MM.1S (cell line): ENCODE data around the gene AHRR.

Experiments
- DNase-seq: peaks from one replicate; pipeline ENCODE4 v3.0.0-alpha.2; 2015
- H2AFZ ChIP-seq: fragments of 300-600 bp; sonication (generic); 2 replicates; pipeline ENCODE4 v1.6.0; 2016; ENCODE audit warnings: antibody characterized with exemption, low read length
- H3F3A ChIP-seq: fragments of 300-600 bp; sonication (generic); 2 replicates; pipeline ENCODE4 v1.6.1; 2016; ENCODE audit warnings: mild to moderate bottlenecking, antibody characterized with exemption, low read length, moderate library complexity, mixed read lengths; ENCODE audit not compliant: insufficient read depth
- H3K27ac ChIP-seq: fragments of 300-600 bp; sonication (generic); 2 replicates; pipeline ENCODE4 v1.5.1; 2016; ENCODE audit warnings: mild to moderate bottlenecking, low read length
- H3K27me3 ChIP-seq: fragments of 300-600 bp; sonication (generic); replicated peaks from 2 replicates; pipeline ENCODE4 v1.6.0; 2016; ENCODE audit warnings: low read length; ENCODE audit not compliant: insufficient read depth
- H3K36me3 ChIP-seq: fragments of 300-600 bp; sonication (generic); replicated peaks from 2 replicates; pipeline ENCODE4 v1.6.1; 2016; ENCODE audit warnings: mild to moderate bottlenecking, low read length, mixed read lengths; ENCODE audit not compliant: insufficient read depth
- H3K4me1 ChIP-seq: fragments of 300-600 bp; sonication (generic); 2 replicates; pipeline ENCODE4 v1.6.1; 2016; ENCODE audit warnings: low read length, mixed read lengths
- H3K4me2 ChIP-seq: fragments of 300-600 bp; sonication (generic); 2 replicates; pipeline ENCODE4 v1.6.0; 2016; ENCODE audit warnings: low read depth, low read length
- H3K4me3 ChIP-seq: fragments of 300-600 bp; sonication (generic); 2 replicates; pipeline ENCODE4 v1.5.1; 2016; ENCODE audit warnings: low read length, mixed read lengths
- H3K79me2 ChIP-seq: fragments of 300-600 bp; sonication (generic); 2 replicates; pipeline ENCODE4 v1.6.1; 2016; ENCODE audit warnings: mixed run types, low read length, mixed read lengths
- H3K9ac ChIP-seq: fragments of 300-600 bp; sonication (generic); 2 replicates; pipeline ENCODE4 v1.6.1; 2016; ENCODE audit warnings: low read length, mixed read lengths
- H3K9me2 ChIP-seq: fragments of 300-600 bp; sonication (generic); replicated peaks from 2 replicates; pipeline ENCODE4 v1.6.1; 2016; ENCODE audit warnings: mild to moderate bottlenecking, low read length, mixed read lengths; ENCODE audit not compliant: insufficient read depth
- H3K9me3 ChIP-seq: fragments of 300-600 bp; sonication (generic); replicated peaks from 2 replicates; pipeline ENCODE4 v1.6.1; 2016; ENCODE audit warnings: mild to moderate bottlenecking, low read length, mixed read lengths; ENCODE audit not compliant: insufficient read depth
- H4K20me1 ChIP-seq: fragments of 300-600 bp; sonication (generic); 2 replicates; pipeline ENCODE4 v1.6.1; 2016; ENCODE audit warnings: mild to moderate bottlenecking, low read length, moderate library complexity, mixed read lengths; ENCODE audit not compliant: insufficient read depth
- EZH2 ChIP-seq: fragments of 300-600 bp; sonication (generic); optimal IDR thresholded peaks from 2 replicates; pipeline ENCODE3; 2017; ENCODE audit warnings: low read depth, mild to moderate bottlenecking, antibody characterized with exemption, low read length, mixed read lengths
- EZH2phosphoT487 ChIP-seq: fragments of 300-600 bp; sonication (generic); IDR thresholded peaks from 2 replicates; pipeline ENCODE4 v1.6.1; 2018; ENCODE audit warnings: antibody characterized with exemption, low read length
- TF ChIP-seq, protein P1 (sequence below): fragments of 300-600 bp; sonication (generic); IDR thresholded peaks from 2 replicates; pipeline ENCODE4 v1.5.1; 2016; ENCODE audit warnings: antibody characterized with exemption, low read length, mixed read lengths

Gene AHRR

DNA sequence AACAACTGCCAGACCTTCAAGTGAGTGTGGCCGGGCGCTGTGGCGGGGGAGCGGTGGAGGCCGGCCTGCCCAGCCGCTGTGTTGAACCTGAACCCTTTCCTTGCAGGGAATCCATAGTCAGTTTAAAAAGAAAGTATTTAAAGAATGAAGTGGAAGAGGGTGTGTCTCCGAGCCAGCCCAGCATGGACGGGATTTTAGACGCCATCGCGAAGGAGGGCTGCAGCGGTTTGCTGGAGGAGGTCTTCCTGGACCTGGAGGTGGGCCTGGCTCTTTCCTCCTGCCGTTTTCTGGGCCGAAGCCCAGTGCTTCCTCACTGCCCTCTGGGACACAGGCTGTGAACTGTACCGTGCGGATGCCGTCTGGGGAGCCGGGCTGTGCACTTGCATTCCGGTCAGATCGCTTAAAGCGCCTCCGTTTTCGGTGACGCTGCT, 140.6 kb downstream of the AHRR start:
- Histone ChIP-seq H4K20me1 (no peaks in the 10 kb centered on the region), H3K36me3 (0 out of 2 replicates have a peak, but pooled peaks cover 4% of the 10 kb centered on the region)

DNA sequence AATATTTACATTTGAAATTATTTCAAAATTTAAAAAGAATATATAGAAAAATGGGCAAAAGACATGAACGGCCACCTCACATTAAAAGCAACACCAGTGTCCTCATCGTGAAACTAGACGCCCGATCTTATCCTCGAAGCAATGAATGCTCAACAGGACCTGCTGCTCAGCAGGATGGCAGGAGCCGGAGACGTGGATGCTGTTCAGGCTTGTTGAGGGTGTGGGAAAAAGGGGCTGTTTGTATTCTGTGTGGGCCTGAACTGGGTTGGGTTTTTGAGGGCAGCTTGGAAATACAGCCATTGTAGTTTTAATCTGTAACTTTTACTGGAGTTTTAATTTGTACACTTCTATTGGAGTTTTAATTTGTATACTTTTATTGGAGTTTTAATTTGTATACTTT, 141.8 kb downstream of the AHRR start:
- H3K36me3 ChIP-seq: 0 out of 2 replicates have a peak, but pooled peaks cover 4% of the 10 kb centered on the region
- H4K20me1 ChIP-seq: no peaks in the 10 kb centered on the region
- H3F3A ChIP-seq: no peaks in the 10 kb centered on the region

More for the DNA sequence above, 140.6 kb downstream of the AHRR start:
- Histone ChIP-seq H2AFZ (no peak overlapping the region), H3K4me2 (no peak overlapping the region), H3K4me3 (no peak overlapping the region), H3K9me3 (no peaks in the 10 kb centered on the region), H3K9ac (no peak overlapping the region), H3K9me2 (no peaks in the 10 kb centered on the region), H3F3A (no peaks in the 10 kb centered on the region), H3K27ac (no peak overlapping the region), H3K4me1 (peaks cover 7% of the 10 kb centered on the region), H3K27me3 (no peaks in the 10 kb centered on the region), H3K79me2 (peaks cover 7% of the 10 kb centered on the region)
- TF ChIP-seq EZH2 (no peak), EZH2phosphoT487 (no peak)
- TF ChIP-seq, protein P1, sequence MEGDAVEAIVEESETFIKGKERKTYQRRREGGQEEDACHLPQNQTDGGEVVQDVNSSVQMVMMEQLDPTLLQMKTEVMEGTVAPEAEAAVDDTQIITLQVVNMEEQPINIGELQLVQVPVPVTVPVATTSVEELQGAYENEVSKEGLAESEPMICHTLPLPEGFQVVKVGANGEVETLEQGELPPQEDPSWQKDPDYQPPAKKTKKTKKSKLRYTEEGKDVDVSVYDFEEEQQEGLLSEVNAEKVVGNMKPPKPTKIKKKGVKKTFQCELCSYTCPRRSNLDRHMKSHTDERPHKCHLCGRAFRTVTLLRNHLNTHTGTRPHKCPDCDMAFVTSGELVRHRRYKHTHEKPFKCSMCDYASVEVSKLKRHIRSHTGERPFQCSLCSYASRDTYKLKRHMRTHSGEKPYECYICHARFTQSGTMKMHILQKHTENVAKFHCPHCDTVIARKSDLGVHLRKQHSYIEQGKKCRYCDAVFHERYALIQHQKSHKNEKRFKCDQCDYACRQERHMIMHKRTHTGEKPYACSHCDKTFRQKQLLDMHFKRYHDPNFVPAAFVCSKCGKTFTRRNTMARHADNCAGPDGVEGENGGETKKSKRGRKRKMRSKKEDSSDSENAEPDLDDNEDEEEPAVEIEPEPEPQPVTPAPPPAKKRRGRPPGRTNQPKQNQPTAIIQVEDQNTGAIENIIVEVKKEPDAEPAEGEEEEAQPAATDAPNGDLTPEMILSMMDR: no peak
- DNase-seq: no peak

DNA sequence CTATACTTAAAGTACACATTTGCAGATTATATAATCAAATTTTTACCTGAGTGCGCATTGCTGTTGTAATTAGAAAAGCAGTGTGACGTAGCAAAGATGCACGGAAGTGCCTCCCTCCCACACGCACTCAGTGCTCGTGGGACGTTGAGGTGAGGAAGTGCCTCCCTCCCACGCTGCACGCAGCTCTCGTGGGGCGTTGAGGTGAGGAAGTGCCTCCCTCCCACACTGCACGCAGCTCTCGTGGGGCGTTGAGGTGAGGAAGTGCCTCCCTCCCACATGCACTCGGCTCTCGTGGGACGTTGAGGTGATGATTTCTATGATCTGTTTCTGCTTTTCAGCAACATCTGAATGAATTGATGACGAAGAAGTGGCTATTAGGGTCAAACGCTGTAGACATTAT, 142.4 kb downstream of the AHRR start:
- Histone ChIP-seq H2AFZ (no peak overlapping the region), H3K27me3 (no peaks in the 10 kb centered on the region), H3F3A (no peaks in the 10 kb centered on the region), H3K79me2 (0 out of 2 replicates have a peak, but pooled peaks cover 4% of the 10 kb centered on the region), H3K9me2 (no peaks in the 10 kb centered on the region), H3K4me1 (peaks cover under 1% of the 10 kb centered on the region; the same call in 1 of the 2 replicates), H4K20me1 (no peaks in the 10 kb centered on the region), H3K9me3 (no peaks in the 10 kb centered on the region), H3K4me3 (no peak overlapping the region), H3K9ac (no peak overlapping the region), H3K4me2 (no peak overlapping the region), H3K27ac (no peak overlapping the region), H3K36me3 (0 out of 2 replicates have a peak, but pooled peaks cover 4% of the 10 kb centered on the region)
- no peak for DNase-seq
- TF ChIP-seq EZH2phosphoT487: no peak

More for the DNA sequence above, 141.8 kb downstream of the AHRR start:
- Histone ChIP-seq H3K79me2 (0 out of 2 replicates have a peak, but pooled peaks cover 4% of the 10 kb centered on the region), H3K27ac (no peak overlapping the region), H3K4me3 (no peak overlapping the region), H3K9ac (no peak overlapping the region), H2AFZ (no peak overlapping the region), H3K27me3 (no peaks in the 10 kb centered on the region), H3K9me2 (no peaks in the 10 kb centered on the region), H3K9me3 (no peaks in the 10 kb centered on the region), H3K4me2 (no peak overlapping the region), H3K4me1 (peaks cover 7% of the 10 kb centered on the region)
- TF ChIP-seq EZH2phosphoT487: no peak
- TF ChIP-seq, protein P1: no peak
- no peak for TF ChIP-seq EZH2
- no peak for DNase-seq

DNA sequence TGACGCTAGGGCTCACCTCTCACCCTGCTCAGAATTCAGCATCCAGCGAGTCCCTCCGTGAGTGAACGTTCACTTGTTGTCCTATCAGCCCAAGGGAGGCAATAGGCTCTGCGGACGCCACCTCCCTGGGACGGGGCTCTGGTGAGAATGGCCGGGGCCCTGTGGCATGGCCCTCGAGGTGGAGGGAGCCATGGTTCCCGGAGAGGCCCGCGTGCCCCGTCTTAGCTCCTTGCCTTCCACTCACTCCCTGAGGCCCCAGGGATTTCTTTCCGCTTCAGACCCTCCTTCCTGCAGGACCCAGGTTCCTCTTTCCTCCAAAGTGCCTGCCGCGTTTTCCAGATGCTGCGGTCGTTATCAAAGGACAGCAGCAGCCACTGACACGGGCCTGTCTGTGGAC, 142.9 kb downstream of the AHRR start:
- Histone ChIP-seq H3F3A (no peaks in the 10 kb centered on the region), H3K4me2 (no peak overlapping the region), H3K36me3 (0 out of 2 replicates have a peak, but pooled peaks cover 4% of the 10 kb centered on the region), H3K9me3 (no peaks in the 10 kb centered on the region), H3K27ac (no peak overlapping the region), H2AFZ (no peak overlapping the region), H3K9me2 (no peaks in the 10 kb centered on the region), H3K9ac (no peak overlapping the region), H3K4me3 (no peak overlapping the region), H3K4me1 (no peaks in the 10 kb centered on the region), H3K27me3 (no peaks in the 10 kb centered on the region), H4K20me1 (no peaks in the 10 kb centered on the region), H3K79me2 (0 out of 2 replicates have a peak, but pooled peaks cover 4% of the 10 kb centered on the region)
- DNase-seq: no peak
- TF ChIP-seq, protein P1: no peak
- no peak for TF ChIP-seq EZH2
- TF ChIP-seq EZH2phosphoT487: no peak
